A673 (cell line): ENCODE measurements around the gene KMT2C. TPM values are rescaled to one million over a fixed set of nuclear protein-coding genes. Genes with fewer than 3 reads are reported as not detected.

Experiments
- BruUV-seq: library from RNA; stranded (reverse); fragments of 400-500 nt; replicated peaks from 2 replicates; lab custom pipeline; 2021; lab: Mats Ljungman, UMichigan
- CTCF ChIA-PET: fragments of 300-600 bp; sonication (Branson Sonifier 250); formaldehyde crosslinking; loops from one replicate; lab custom pipeline; 2022; ENCODE audit warnings: antibody characterized with exemption; lab: Charles Lee
- POLR2A ChIA-PET: fragments of 300-600 bp; sonication (Branson Sonifier 250); formaldehyde crosslinking; loops from one replicate; lab custom pipeline; 2022; ENCODE audit warnings: antibody characterized with exemption; ENCODE audit not compliant: low non-redundant PET; lab: Charles Lee
- DNase-seq: peaks from one replicate; pipeline ENCODE4 v3.0.0-alpha.2; 2015; ENCODE audit warnings: low spot score
- H3K27ac ChIP-seq: fragments of 200-600 bp; sonication (generic); 2 replicates; pipeline ENCODE4 v1.5.1; 2016; ENCODE audit warnings: mixed run types, low read depth, mild to moderate bottlenecking, mixed read lengths, antibody characterized with exemption, low read length; ENCODE audit not compliant: poor library complexity, severe bottlenecking
- H3K27me3 ChIP-seq: fragments of 200-600 bp; sonication (generic); replicated peaks from 2 replicates; pipeline ENCODE4 v1.6.1; 2017; ENCODE audit warnings: mixed run types, low read depth, mild to moderate bottlenecking, mixed read lengths, antibody characterized with exemption, low read length; ENCODE audit not compliant: insufficient read depth, poor library complexity
- H3K36me3 ChIP-seq: fragments of 200-600 bp; sonication (generic); 2 replicates; pipeline ENCODE4 v1.6.1; 2016; ENCODE audit warnings: mixed run types, mild to moderate bottlenecking, mixed read lengths, antibody characterized with exemption, low read length; ENCODE audit not compliant: insufficient read depth, poor library complexity, severe bottlenecking
- H3K4me1 ChIP-seq: fragments of 200-600 bp; sonication (generic); 2 replicates; pipeline ENCODE4 v1.6.1; 2017; ENCODE audit warnings: mixed run types, mild to moderate bottlenecking, mixed read lengths, antibody characterized with exemption, low read length; ENCODE audit not compliant: insufficient read depth, poor library complexity, severe bottlenecking
- H3K4me3 ChIP-seq: fragments of 200-600 bp; sonication (generic); 2 replicates; pipeline ENCODE4 v1.5.1; 2016; ENCODE audit warnings: low read depth, mixed run types, mild to moderate bottlenecking, mixed read lengths, low read length; ENCODE audit not compliant: poor library complexity, severe bottlenecking
- H3K9me3 ChIP-seq: fragments of 200-600 bp; sonication (generic); 2 replicates; pipeline ENCODE4 v1.6.1; 2016; ENCODE audit warnings: mixed run types, low read depth, mild to moderate bottlenecking, mixed read lengths, antibody characterized with exemption, low read length; ENCODE audit not compliant: poor library complexity, severe bottlenecking
- CTCF ChIP-seq: fragments of 300-800, 200-600 bp; sonication (generic); conservative IDR thresholded peaks from 2 replicates; pipeline ENCODE4 v1.5.1; 2017; ENCODE audit warnings: low read depth, mild to moderate bottlenecking, antibody characterized with exemption, low read length, moderate library complexity, mixed read lengths
- EZH2 ChIP-seq: fragments of 200-600 bp; sonication (generic); IDR thresholded peaks from 2 replicates; pipeline ENCODE4 v1.6.1; 2017; ENCODE audit warnings: borderline replicate concordance, low read depth, mild to moderate bottlenecking, mixed read lengths, antibody characterized with exemption, low read length; ENCODE audit not compliant: poor library complexity, severe bottlenecking
- intact Hi-C: fragments of 100-400 bp; cut with micrococcal nuclease; formaldehyde crosslinking; loops from one replicate; pipeline ENCODE4 v1.10.0; 2022; ENCODE audit not compliant: unreplicated experiment
- total RNA-seq: library from RNA; stranded (reverse); gene quantifications from 2 replicates; pipeline ENCODE4 v1.2.3, GENCODE V29; 2021

KMT2C gene
- total RNA-seq, 1 experiment from 2014 or later = 52.9 TPM

- no peak for TF ChIP-seq EZH2
- TF ChIP-seq CTCF = no peak
- Histone ChIP-seq H3K36me3 (peaks cover 28% of the 10 kb centered on the region), H3K9me3 (peaks cover 8% of the 10 kb centered on the region), H3K4me3 (no peak overlapping the region), H3K4me1 (no peaks in the 10 kb centered on the region), H3K27me3 (no peaks in the 10 kb centered on the region), H3K27ac (no peak overlapping the region)
- POLR2A ChIA-PET = no interaction called here
- intact Hi-C loops = no loop called here
- CTCF ChIA-PET = no interaction called here
- BruUV-seq = no TSS peak
- DNase-seq = no peak
Observed at GRCh38 chr7:152128741-152129461, 306.9 kb downstream of the KMT2C start.

GRCh38 chr7:152128252-152128651, 307.6 kb downstream of the KMT2C start:
- H3K27ac ChIP-seq = no peak overlapping the region
- H3K4me1 ChIP-seq = no peaks in the 10 kb centered on the region
- DNase-seq = no peak
- peaks cover 30% of the 10 kb centered on the region for H3K36me3 ChIP-seq
- peaks cover 8% of the 10 kb centered on the region for H3K9me3 ChIP-seq
- intact Hi-C loops = no loop called here
- POLR2A ChIA-PET = no interaction called here
- TF ChIP-seq CTCF = no peak
- TF ChIP-seq EZH2 = no peak
- no peak overlapping the region for H3K4me3 ChIP-seq
- H3K27me3 ChIP-seq = no peaks in the 10 kb centered on the region
- no TSS peak for BruUV-seq
- CTCF ChIA-PET = no interaction called here

DNA sequence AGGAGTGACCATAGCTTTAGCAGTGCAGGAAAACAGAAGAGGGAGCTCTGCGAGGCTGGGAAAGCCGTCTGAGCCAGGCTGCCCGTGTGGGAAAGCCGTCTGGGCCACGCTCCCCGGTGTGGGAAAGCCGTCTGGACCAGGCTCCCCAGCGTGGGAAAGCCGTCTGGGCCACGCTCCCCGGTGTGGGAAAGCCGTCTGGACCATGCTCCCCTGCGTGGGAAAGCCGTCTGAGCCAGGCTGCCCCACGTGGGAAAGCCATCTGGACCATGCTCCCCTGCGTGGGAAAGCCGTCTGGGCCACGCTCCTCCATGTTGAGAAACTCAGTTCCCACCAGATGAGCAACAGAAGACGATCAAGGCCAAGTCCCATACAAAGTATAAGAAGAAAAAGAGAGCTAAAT, 308.6 kb downstream of the KMT2C start:
- Histone ChIP-seq H3K4me1 (no peaks in the 10 kb centered on the region), H3K36me3 (peaks cover 40% of the 10 kb centered on the region), H3K27ac (no peak overlapping the region), H3K9me3 (peaks cover 8% of the 10 kb centered on the region), H3K4me3 (no peak overlapping the region), H3K27me3 (no peaks in the 10 kb centered on the region)
- ChIA-PET CTCF (no interaction called here), POLR2A (no interaction called here)
- no peak for DNase-seq
- intact Hi-C loops = no loop called here
- no TSS peak for BruUV-seq
- no peak for TF ChIP-seq CTCF
- TF ChIP-seq EZH2 = no peak
